ENCODE data around the gene SMOC2.

Gene SMOC2

GRCh38 chr6:168717491-168717890 is 276.5 kb downstream of the SMOC2 start:
- no peak for DNase-seq

All from NCI-H2081 treated with DMSO at 0.1 percent for 48 hours (cell line).